ENCODE data around the gene EPHB6. TPM values are rescaled to one million over a fixed set of nuclear protein-coding genes. Genes with fewer than 3 reads are reported as not detected.
A peak's percentile ranks its signal among the peaks of the same experiment; 100 is the strongest.

Gene EPHB6
- total RNA-seq, 6 donors from 2014 or later: 5.7 to 34.6 (median 10.0) TPM

GRCh38 chr7:142883571-142884285 is 28.9 kb downstream of the EPHB6 start:
- Histone ChIP-seq H3K36me3 (no peaks in the 10 kb centered on the region), H3K4me3 (no peak overlapping the region), H3K27ac (no peak overlapping the region), H3K27me3 (no peaks in the 10 kb centered on the region), H3K4me1 (no peaks in the 10 kb centered on the region), H3K9me3 (no peaks in the 10 kb centered on the region)
- WGBS, 2 donors: 78 to 83% methylated on average over 5 to 7 of the region's 7 CpGs
- ATAC-seq (ENCODE audit: low FRiP score in 2 of 2): no peak
- TF ChIP-seq POLR2A (IDR thresholded peaks at IDR 0.05) (no peak), EP300 (IDR thresholded peaks at IDR 0.05) (no peak), CTCF (IDR thresholded peaks at IDR 0.05) (no peak), POLR2AphosphoS5 (IDR thresholded peaks at IDR 0.05) (no peak)
- DNase-seq: no peak

- H3K27me3 ChIP-seq: no peaks in the 10 kb centered on the region
- no peak overlapping the region for H3K4me3 ChIP-seq
- TF ChIP-seq CTCF (IDR thresholded peaks at IDR 0.05): no peak
- TF ChIP-seq EP300 (IDR thresholded peaks at IDR 0.05): no peak
- no peak for TF ChIP-seq POLR2AphosphoS5 (IDR thresholded peaks at IDR 0.05)
- TF ChIP-seq POLR2A (IDR thresholded peaks at IDR 0.05): no peak
- H3K9me3 ChIP-seq: no peaks in the 10 kb centered on the region
- DNase-seq: no peak
- 78 to 79% methylated on average over 2 to 4 of the region's 4 CpGs for WGBS, 2 donors
- ATAC-seq (ENCODE audit: low FRiP score in 2 of 2): no peak
- no peaks in the 10 kb centered on the region for H3K4me1 ChIP-seq
- no peaks in the 10 kb centered on the region for H3K36me3 ChIP-seq
- no peak overlapping the region for H3K27ac ChIP-seq
Observed at GRCh38 chr7:142884286-142884640, 29.4 kb downstream of the EPHB6 start.

- DNase-seq (peak; percentile 58 to 83), ATAC-seq (ENCODE audit: low FRiP score in 2 of 2) (peak; percentile 55 to 84)
- no peak for TF ChIP-seq POLR2AphosphoS5 (IDR thresholded peaks at IDR 0.05)
- TF ChIP-seq CTCF (IDR thresholded peaks at IDR 0.05): no peak
- no peak for TF ChIP-seq POLR2A (IDR thresholded peaks at IDR 0.05)
- no peak for TF ChIP-seq EP300 (IDR thresholded peaks at IDR 0.05)
- H3K4me3 ChIP-seq: no peak within 1 kb of the TSS
- H3K27me3 ChIP-seq: no peaks in the 10 kb centered on the region
- H3K9me3 ChIP-seq: no peaks in the 10 kb centered on the region
- no peaks in the 10 kb centered on the region for H3K36me3 ChIP-seq
- no peaks in the 10 kb centered on the region for H3K4me1 ChIP-seq
- 54 to 72% methylated on average over 12 to 15 of the region's 16 CpGs for WGBS, 2 donors
- no peak within 1 kb of the TSS for H3K27ac ChIP-seq
Observed at GRCh38 chr7:142885311-142886230, 30.7 kb downstream of the EPHB6 start, which contains the start of gene TRPV6. Gene TRPV6 (minus strand): TSS chr7:142885745.

- ATAC-seq (ENCODE audit: low FRiP score in 2 of 2) (no peak), DNase-seq (no peak)
Observed at GRCh38 chr7:142886866-142887265, 32.0 kb downstream of the EPHB6 start.

More at GRCh38 chr7:142886866-142887265, 32.0 kb downstream of the EPHB6 start:
- no peak overlapping the region for H3K4me3 ChIP-seq
- no peak for TF ChIP-seq POLR2A (IDR thresholded peaks at IDR 0.05)
- TF ChIP-seq EP300 (IDR thresholded peaks at IDR 0.05): no peak
- no peak for TF ChIP-seq POLR2AphosphoS5 (IDR thresholded peaks at IDR 0.05)
- no peak for TF ChIP-seq CTCF (IDR thresholded peaks at IDR 0.05)
- no peaks in the 10 kb centered on the region for H3K4me1 ChIP-seq
- H3K27me3 ChIP-seq: no peaks in the 10 kb centered on the region
- H3K36me3 ChIP-seq: no peaks in the 10 kb centered on the region
- 64 to 76% methylated on average over 6 to 7 of the region's 7 CpGs for WGBS, 2 donors
- no peak overlapping the region for H3K27ac ChIP-seq
- no peaks in the 10 kb centered on the region for H3K9me3 ChIP-seq

Measured in upper lobe of left lung (tissue), 6 donors.